Activated CD8-positive, alpha-beta memory T cell treated with anti-CD3 and anti-CD28 coated beads, Interleukin-2, amount 50 U/mL, for 24 hours (primary cell): ENCODE data around the gene RBM19.

Source experiments
- DNase-seq: peaks from one replicate; pipeline ENCODE4 v3.0.0-alpha.2; 2020; ENCODE audit errors: extremely low read depth

The RBM19 gene

DNA sequence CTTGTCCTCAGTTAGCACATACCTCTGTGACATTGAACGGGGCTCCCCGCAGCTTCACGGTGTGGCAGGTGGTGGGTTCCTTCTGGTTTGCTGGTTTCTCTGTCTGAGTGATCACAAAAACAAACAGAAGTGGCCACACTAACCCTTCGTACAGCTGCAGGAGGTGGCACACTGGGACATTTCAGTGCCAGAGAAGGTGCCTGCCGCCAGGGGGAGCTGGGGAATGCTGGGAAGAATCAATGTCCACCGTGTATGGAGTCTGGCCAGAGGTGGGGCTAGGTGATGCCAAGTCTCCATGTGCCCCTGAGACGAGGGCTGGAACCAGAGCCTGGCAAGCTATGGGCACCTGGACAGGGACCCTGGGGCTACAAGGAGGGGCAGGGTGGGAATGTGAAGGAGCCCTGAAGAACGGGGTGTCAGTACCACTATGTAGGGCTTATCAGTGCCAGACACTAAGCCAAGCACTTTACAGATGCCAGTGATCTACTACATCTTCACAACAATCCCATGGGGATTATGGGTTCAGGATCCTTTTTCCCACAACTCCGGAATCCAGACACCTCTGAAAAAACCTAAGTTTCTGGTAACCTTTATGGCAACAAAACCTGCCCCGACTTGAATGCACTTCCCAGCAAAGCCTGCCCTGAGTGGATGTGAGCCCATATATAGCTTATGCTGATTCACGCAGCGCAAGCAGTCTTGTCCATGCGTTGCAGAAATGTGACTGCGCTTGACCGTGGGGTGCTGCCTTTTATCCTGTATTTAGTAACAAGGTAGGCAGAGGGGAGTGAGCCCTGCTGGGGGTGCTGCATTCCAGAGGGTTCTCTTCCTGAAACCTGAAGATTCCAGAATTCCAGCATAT, 10.8 kb downstream of the RBM19 start:
- DNase-seq, result no peak

DNA sequence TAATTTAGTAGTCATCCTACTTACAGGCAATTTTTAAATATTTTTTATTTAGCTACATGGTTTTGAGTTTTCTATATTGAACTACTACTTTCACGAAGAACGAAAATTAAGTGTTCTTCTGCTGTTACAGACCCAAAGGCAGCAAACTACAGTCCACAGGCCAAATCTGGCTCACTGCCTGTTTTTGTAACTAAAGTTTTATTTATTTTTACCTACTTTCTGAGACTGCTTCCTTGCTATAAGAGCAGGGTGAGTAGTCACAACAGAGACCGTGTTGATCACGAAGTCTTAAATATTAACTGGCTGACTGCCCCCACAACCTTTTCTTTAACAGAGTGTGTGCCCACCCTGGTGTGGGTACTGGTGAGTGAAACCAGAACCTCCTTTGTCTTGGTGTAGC, 11.6 kb downstream of the RBM19 start:
- DNase-seq, result no peak

DNA sequence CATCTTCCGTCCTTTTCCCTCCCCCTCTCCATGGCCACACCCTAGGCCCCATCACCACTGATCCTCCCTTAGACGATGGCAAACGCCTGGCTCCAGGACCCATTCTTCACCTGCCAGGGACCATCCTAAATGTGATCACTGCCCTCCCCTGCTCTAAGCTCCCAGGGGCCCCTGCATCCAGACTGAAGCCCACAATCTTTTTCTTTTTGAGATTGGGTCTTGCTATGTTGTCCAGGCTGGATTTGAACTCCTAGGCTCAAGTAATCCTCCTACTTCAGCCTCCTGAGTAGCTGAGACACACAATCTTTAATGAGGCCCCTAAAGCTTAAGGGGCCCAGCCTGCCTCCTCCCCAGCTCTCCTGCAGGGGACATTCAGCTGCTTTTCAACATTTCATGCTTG, 15.3 kb downstream of the RBM19 start:
- no peak for DNase-seq

GRCh38 chr12:113949321-113950305, 16.5 kb downstream of the RBM19 start:
- no peak for DNase-seq

- no peak for DNase-seq
Measured at GRCh38 chr12:113948151-113948914, 17.8 kb downstream of the RBM19 start.

DNA sequence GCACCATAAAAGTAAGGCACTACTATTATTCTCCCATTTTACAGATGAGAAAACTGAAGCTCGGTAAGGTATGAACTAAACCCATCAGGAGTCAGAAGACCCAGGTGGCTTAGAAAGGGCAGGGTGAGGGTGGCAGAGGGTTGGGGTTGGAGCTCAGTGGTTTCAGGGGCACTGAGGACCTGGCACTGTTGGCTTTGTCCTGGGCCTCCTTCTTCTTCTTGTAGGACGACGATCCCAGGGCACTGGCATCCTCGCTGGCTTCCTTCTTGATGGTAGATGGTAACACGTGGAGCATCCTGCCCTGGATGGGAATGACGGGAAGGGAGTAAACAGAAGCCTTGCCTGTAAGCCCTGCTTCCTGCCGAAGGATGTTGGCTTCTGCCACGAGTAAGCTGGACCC, 19.9 kb downstream of the RBM19 start:
- no peak for DNase-seq

DNA sequence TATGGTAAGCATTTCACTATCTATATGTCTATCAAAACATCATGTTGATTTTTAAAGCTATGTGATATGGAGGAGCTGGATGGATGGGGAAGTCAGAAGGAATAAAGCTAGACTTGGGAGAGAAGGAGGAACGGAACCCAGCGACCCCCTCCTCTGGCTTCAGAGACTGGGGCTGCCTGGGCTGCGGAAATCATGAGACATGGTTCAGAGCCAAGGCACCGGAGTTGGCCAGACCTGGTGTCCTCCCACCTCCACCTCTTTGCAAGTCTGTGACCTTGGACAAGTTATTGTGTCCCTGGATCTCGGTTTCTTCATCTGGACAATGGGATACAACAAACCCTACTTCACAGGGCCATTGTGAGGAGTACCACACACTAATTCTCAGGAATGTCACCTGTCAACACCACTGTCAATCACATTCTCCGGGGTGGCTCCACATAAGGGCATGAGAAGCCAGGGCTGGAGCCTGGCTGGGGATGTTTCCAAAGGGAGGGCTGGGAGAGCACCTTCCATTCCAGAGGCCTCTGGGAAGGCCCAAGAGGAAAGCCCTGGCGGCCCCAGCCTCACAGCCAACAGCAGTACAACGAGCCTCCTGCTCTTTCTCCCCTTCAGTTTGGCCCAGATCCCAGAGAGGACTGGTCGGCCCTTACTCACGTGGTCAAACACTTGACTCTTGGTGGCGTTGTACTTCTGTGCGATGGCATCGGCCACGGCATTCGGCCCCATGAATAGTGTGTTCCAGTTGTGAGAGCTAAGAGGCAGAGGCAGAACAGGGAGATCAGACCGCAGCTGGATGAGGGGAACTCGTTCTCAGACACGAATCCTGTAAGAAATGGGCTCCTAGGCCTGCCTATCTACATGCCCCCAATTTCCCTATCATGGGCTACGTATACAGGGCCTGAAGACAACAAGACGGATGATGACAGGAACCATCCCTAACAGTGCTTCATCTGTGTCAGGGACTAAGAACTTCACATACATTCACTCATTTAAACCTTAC, 20.7 kb downstream of the RBM19 start:
- no peak for DNase-seq

DNA sequence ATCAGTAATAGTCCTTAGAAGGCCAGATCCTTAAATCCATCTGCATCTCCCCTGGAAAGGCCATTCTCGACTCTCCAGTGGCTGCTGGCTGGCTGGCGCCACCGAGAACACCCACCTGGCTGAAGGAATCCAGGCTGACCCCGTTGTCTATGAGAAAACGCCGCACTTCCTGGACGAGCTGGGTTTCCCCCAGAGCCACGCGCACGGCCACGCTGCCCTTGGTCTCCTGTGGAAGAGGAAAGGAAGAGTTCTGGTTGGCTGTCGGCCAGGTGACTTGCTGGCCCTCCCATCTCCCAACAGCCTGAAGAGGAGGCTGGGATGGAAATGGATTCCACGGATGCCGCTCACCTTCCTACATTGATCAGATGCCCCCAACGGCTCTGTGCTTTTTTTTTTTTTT, 23.9 kb downstream of the RBM19 start:
- no peak for DNase-seq

DNA sequence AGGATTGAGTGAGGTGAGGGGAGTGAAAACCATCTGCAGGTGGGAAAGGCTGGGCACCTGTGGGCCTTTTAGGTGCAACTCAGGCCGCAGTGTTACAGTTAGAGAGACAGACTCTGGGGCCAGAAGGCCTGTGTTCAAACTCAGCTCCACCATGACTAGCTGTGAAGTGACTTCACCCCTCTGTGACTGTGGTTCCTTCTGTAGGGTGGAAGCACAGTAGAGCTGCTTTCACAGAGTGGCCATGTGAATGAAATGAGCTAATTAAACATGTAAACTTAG, 25.0 kb downstream of the RBM19 start:
- DNase-seq, result no peak

- DNase-seq, result no peak
Measured at GRCh38 chr12:113940357-113941207, 25.5 kb downstream of the RBM19 start.

DNA sequence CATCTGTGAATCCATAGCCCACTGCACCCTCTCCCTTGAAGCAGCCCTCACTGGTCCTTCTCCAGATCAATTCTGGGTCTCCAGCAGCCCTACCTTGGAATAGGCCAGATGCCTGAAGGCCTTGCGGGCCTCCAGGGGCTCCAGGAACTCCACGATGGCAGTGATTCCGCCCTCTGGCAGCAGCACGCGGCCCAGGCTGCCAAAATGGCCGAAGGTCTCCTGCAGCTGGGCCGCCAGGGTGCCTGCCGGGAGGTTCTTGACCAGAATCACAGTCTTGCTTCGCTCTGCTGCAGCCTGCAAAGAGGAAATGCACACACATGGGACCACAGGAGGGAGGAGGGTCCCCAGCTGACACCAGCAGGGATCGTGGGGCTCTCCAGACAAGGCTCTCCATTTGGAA, 26.3 kb downstream of the RBM19 start:
- DNase-seq, result no peak

DNA sequence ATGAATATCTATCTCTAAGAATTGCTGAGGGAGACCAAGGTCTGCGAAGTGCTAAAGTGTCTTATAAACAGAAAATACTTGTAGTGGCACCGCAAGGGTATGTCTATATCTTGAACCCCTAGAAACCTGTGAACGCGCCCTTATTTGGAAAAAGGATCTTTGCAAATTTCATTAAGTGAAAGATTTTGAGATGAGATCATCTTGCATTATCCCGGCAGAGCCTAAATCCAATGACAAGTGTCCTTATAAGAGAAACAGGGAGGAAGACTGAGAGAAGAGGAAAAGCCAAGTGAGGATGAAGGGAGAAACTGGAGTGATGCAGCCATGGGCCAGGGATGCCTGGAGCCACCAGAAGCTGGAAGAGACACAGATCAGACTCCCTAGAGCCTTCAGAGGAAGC, 27.7 kb downstream of the RBM19 start:
- no peak for DNase-seq

DNA sequence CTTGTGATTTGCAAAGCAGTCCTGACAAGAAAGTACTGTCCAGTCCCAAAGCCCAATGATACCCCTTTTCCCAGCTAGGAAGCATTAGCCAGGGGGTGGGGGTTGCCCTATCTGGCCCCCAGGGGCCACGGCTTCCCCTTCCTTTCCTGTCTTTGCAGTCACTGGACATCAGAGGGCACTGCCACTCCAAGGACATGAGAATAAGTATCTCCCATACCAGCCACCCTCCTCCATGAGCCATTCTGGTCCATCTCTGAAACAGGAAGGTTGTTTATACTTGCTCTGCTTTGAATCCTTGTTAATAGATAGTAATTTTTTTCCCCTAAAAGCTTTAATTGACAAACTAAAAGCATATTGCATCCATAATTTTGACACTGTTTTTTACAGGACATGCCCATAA, 29.7 kb downstream of the RBM19 start:
- no peak for DNase-seq

GRCh38 chr12:113935459-113935858, 30.7 kb downstream of the RBM19 start:
- no peak for DNase-seq

GRCh38 chr12:113934946-113935345, 31.2 kb downstream of the RBM19 start:
- no peak for DNase-seq

DNA sequence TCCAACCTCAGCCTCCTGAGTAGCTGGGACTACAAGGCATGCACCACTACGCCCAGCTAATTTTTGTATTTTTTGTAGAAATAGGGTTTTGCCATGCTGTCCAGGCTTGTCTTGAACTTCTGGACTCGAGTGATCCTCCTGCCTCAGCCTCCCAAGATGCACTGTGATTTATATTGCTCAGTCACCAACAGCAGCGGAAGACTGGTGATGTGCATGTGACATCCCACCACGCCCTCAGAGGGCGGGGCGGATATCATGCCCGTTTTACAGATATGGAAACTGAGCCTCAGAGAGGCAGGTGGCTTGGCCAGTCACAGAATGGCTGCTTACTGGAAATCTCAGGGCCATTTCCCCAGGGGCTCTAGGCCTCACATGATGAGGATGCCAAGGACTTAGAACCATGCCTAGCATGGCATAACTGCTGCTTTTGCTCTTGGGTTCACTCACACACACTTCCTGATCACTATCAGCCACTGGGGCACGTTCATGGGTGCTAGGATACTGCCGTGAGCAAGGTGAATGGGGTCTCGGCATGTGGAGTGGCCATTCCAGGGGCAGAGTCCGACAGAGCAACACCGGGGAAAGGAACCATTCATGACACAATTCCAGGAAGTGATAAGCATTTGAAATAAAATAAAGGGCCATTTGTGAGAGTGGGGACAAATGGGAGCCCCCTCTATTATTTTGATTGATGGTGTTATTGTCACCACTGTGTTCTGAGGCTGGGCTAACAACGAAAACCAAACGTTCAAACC, 31.9 kb downstream of the RBM19 start:
- no peak for DNase-seq

DNA sequence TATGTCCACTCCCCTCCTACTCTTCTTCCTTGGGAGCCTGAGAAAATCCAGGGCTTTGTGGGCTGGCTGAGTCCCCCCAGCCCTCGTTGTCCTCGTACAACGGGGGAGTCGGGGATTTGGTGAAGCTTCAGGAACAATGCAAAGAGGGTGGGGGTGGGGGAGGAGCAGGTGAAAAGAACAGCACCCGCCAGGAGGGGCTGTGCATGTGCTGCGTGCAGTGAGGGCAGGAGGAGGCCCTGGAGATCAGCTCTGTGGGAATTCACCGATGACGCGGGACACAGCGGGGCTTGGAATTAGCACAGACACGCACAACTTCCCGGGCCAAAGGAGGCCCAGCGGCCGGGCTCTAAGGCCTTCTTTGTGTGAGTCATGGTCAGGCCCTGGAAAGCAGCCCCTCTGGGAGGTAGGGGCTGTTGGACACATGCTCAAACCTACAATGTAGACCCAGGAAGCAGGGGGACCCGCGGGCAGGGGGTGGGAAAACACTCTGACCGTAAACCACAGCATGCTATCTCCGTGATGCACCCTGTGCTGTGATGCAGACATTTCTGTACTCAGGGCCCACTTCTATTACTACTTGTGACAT, 32.8 kb downstream of the RBM19 start:
- no peak for DNase-seq

DNA sequence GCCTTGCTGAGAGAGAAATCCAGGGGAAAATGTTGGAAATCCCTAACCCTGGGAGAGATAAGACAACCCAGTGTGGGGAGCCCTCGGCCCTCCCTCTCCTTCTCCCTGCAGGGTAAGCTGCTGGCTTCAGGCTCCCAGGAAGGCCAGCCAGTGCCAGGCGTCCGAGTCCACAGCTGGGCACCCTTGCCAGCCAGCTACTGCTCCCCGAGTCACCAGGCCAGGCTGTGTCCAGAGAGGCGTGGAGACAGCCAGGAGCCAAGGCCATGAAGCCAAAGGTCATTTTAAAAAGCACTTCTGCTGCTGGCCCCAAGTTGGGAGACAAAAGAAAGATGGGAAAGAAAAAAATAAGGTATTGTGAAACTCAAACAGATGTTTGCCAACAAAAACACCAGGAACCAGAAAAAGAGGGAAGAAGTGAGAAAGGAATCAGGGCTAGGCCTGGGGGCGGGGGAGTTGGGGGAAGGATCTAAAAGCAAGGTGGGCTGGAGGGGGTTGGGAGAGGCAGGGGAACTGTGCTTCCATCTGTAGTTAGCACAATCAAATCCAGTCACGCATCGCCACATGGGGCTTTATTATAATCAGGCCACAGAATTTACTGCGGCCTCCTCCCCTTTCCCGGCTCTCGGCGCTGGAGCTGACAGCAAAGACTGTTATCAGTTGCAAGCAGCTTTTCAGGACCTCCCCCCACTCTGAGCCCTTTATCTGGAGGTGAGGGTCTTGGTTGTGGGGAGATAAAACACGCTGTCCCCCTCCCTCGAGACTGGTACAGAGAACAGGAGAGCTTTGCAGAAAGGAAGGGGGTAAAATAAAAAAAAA, 33.5 kb downstream of the RBM19 start:
- DNase-seq, result no peak
